Peyer's patch (tissue), 4 donors: Measurements from ENCODE around the gene APBA1. TPM values are rescaled to one million over a fixed set of nuclear protein-coding genes. Genes with fewer than 3 reads are reported as not detected.

Experiments
- DNase-seq, 3 donors: peaks; one replicate each; pipeline ENCODE4 v3.0.0-alpha.2; 2017 to 2019
- H3K27ac ChIP-seq, 4 donors: fragments of 200-600 bp; sonication (generic); one replicate each; pipeline ENCODE4 v1.5.1; 2016 to 2019
- H3K27me3 ChIP-seq, 2 donors: fragments of 200-600 bp; sonication (generic); one replicate each; pipeline ENCODE4 v1.5.1; 2019
- H3K36me3 ChIP-seq, 3 donors: fragments of 200-600 bp; sonication (generic); one replicate each; pipeline ENCODE4 v1.5.1; 2016 to 2019
- H3K4me1 ChIP-seq, 4 donors: fragments of 200-600 bp; sonication (generic); one replicate each; pipeline ENCODE4 v1.5.1; 2016 to 2019
- H3K4me3 ChIP-seq, 4 donors: fragments of 200-600 bp; sonication (generic); 1 replicate in 3 of 4; 2 replicates in 1 of 4; pipeline ENCODE4 v1.5.1; 2016 to 2019; ENCODE audit warnings: mild to moderate bottlenecking in 1 of 4
- H3K9me3 ChIP-seq, 4 donors: fragments of 200-600 bp; sonication (generic); one replicate each; pipeline ENCODE4 v1.5.1; 2016 to 2019; ENCODE audit warnings: mild to moderate bottlenecking in 1 of 4
- CTCF ChIP-seq, 6 experiments: fragments of 450-650 bp in 4 of 6; fragments of 200-600 bp in 2 of 6; sonication (generic) in 1 of 6; IDR thresholded peaks; one replicate each; pipeline ENCODE4 v1.5.1; 2017 to 2019; ENCODE audit warnings: antibody characterized with exemption in 6 of 6, mild to moderate bottlenecking in 3 of 6, moderate library complexity in 1 of 6
- POLR2A ChIP-seq, 2 donors: fragments of 450-650 bp; IDR thresholded peaks; one replicate each; pipeline ENCODE4 v1.5.1; 2017; ENCODE audit warnings: antibody characterized with exemption in 2 of 2, mild to moderate bottlenecking in 2 of 2, moderate library complexity in 2 of 2
- total RNA-seq, 4 donors: library from RNA; depleted of rRNA; stranded (reverse); fragments of >200 nt; gene quantifications; one replicate each; pipeline ENCODE4 v1.1.0, GENCODE V29; 2016

The APBA1 gene
- total RNA-seq, 4 donors from 2014 or later = 0.88 to 14.9 (median 3.9) TPM

- TF ChIP-seq POLR2A (IDR thresholded peaks at IDR 0.05) (no peak), CTCF (IDR thresholded peaks at IDR 0.05) (no peak)
- no peaks in the 10 kb centered on the region for H3K4me1 ChIP-seq
- no peak for DNase-seq
These were observed 169.4 kb downstream of the APBA1 start for GRCh38 chr9:69502671-69503301.

GRCh38 chr9:69500896-69501295 is 171.3 kb downstream of the APBA1 start:
- no peak for TF ChIP-seq POLR2A (IDR thresholded peaks at IDR 0.05)
- no peak for TF ChIP-seq CTCF (IDR thresholded peaks at IDR 0.05)
- H3K36me3 ChIP-seq = no peaks in the 10 kb centered on the region
- H3K9me3 ChIP-seq = no peaks in the 10 kb centered on the region
- no peaks in the 10 kb centered on the region for H3K4me1 ChIP-seq
- no peaks in the 10 kb centered on the region for H3K27me3 ChIP-seq
- no peak overlapping the region for H3K27ac ChIP-seq
- H3K4me3 ChIP-seq = no peak overlapping the region
- DNase-seq = no peak

More at GRCh38 chr9:69502671-69503301, 169.4 kb downstream of the APBA1 start:
- Histone ChIP-seq H3K27ac (no peak overlapping the region), H3K36me3 (no peaks in the 10 kb centered on the region), H3K4me3 (no peak overlapping the region), H3K9me3 (no peaks in the 10 kb centered on the region), H3K27me3 (no peaks in the 10 kb centered on the region)

- DNase-seq = no peak
- Histone ChIP-seq H3K4me1 (no peaks in the 10 kb centered on the region), H3K27ac (no peak overlapping the region), H3K9me3 (no peaks in the 10 kb centered on the region), H3K27me3 (no peaks in the 10 kb centered on the region), H3K4me3 (no peak overlapping the region), H3K36me3 (no peaks in the 10 kb centered on the region)
- TF ChIP-seq CTCF (IDR thresholded peaks at IDR 0.05) (no peak), POLR2A (IDR thresholded peaks at IDR 0.05) (no peak)
These were observed 172.2 kb downstream of the APBA1 start for GRCh38 chr9:69499959-69500358.

- DNase-seq = no peak
- no peaks in the 10 kb centered on the region for H3K4me1 ChIP-seq
- no peak for TF ChIP-seq CTCF (IDR thresholded peaks at IDR 0.05)
- TF ChIP-seq POLR2A (IDR thresholded peaks at IDR 0.05) = no peak
- H3K27me3 ChIP-seq = no peaks in the 10 kb centered on the region
- no peak overlapping the region for H3K4me3 ChIP-seq
- no peak overlapping the region for H3K27ac ChIP-seq
- H3K36me3 ChIP-seq = no peaks in the 10 kb centered on the region
- no peaks in the 10 kb centered on the region for H3K9me3 ChIP-seq
These were observed 172.8 kb downstream of the APBA1 start for GRCh38 chr9:69499407-69499806.

GRCh38 chr9:69498470-69498869 is 173.7 kb downstream of the APBA1 start:
- Histone ChIP-seq H3K27me3 (no peaks in the 10 kb centered on the region), H3K36me3 (no peaks in the 10 kb centered on the region), H3K4me1 (no peaks in the 10 kb centered on the region), H3K9me3 (no peaks in the 10 kb centered on the region), H3K4me3 (no peak overlapping the region), H3K27ac (no peak overlapping the region)
- no peak for TF ChIP-seq POLR2A (IDR thresholded peaks at IDR 0.05)
- TF ChIP-seq CTCF (IDR thresholded peaks at IDR 0.05) = no peak
- DNase-seq = no peak

GRCh38 chr9:69497816-69498215 is 174.4 kb downstream of the APBA1 start:
- H3K27ac ChIP-seq = no peak overlapping the region
- no peak for DNase-seq
- H3K4me3 ChIP-seq = no peak overlapping the region
- H3K4me1 ChIP-seq = no peaks in the 10 kb centered on the region
- H3K27me3 ChIP-seq = no peaks in the 10 kb centered on the region
- TF ChIP-seq CTCF (IDR thresholded peaks at IDR 0.05) = no peak
- TF ChIP-seq POLR2A (IDR thresholded peaks at IDR 0.05) = no peak
- no peaks in the 10 kb centered on the region for H3K9me3 ChIP-seq
- no peaks in the 10 kb centered on the region for H3K36me3 ChIP-seq
